Suprapubic skin (tissue), 4 donors: ENCODE measurements around the gene PVALB.

Source experiments
- CTCF ChIP-seq, 2 donors: fragments of 200-600 bp in 1 of 2; fragments of 450-650 bp in 1 of 2; sonication (generic) in 1 of 2; IDR thresholded peaks; one replicate each; pipeline ENCODE4 v1.5.1; 2016 to 2019; ENCODE audit warnings: antibody characterized with exemption in 2 of 2, mild to moderate bottlenecking in 1 of 2, moderate library complexity in 1 of 2
- EP300 ChIP-seq: sonication (generic); formaldehyde crosslinking; IDR thresholded peaks from one replicate; pipeline ENCODE4 v1.6.1; 2017; ENCODE audit warnings: antibody characterized with exemption
- POLR2A ChIP-seq, 2 donors: fragments of 450-650 bp; IDR thresholded peaks; one replicate each; pipeline ENCODE4 v1.6.1; 2017; ENCODE audit warnings: antibody characterized with exemption in 2 of 2, mild to moderate bottlenecking in 2 of 2, moderate library complexity in 2 of 2
- POLR2AphosphoS5 ChIP-seq, 3 donors: sonication (generic); formaldehyde crosslinking; IDR thresholded peaks; one replicate each; pipeline ENCODE4 v1.6.1; 2017; ENCODE audit warnings: antibody characterized with exemption in 3 of 3

GRCh38 chr22:36826262-36826661 is 9.4 kb upstream of the PVALB start:
- TF ChIP-seq CTCF (IDR thresholded peaks at IDR 0.05), result no peak
- no peak for TF ChIP-seq POLR2A (IDR thresholded peaks at IDR 0.05)
- no peak for TF ChIP-seq POLR2AphosphoS5 (IDR thresholded peaks at IDR 0.05)
- TF ChIP-seq EP300, result no peak
